ENCODE results near the gene GLP2R.

- TF ChIP-seq CTCF (IDR thresholded peaks at IDR 0.05) (no peak), POLR2A (IDR thresholded peaks at IDR 0.05) (no peak), EP300 (IDR thresholded peaks at IDR 0.05) (no peak)
Observed at GRCh38 chr17:9805769-9806168, 20.0 kb upstream of the GLP2R start.
